CD14-positive monocyte (primary cell): ENCODE data around the gene TMTC1. TPM values are rescaled to one million over a fixed set of nuclear protein-coding genes. Genes with fewer than 3 reads are reported as not detected.

Experiments used
- DNase-seq, 3 donors: peaks; one replicate each; pipeline ENCODE4 v3.0.0-alpha.2; 2011 to 2022
- H2AFZ ChIP-seq: 2 replicates; pipeline ENCODE4 v1.6.0; 2012; ENCODE audit warnings: mild to moderate bottlenecking, low read depth, low read length, inconsistent platforms; ENCODE audit not compliant: insufficient read depth, poor library complexity, severe bottlenecking
- H3K27ac ChIP-seq, 2 donors: 1 replicate in 1 of 2; 2 replicates in 1 of 2; pipeline ENCODE4 v1.5.1; 2012 to 2013; ENCODE audit warnings: low read length in 2 of 2, control low read depth in 1 of 2, inconsistent platforms in 1 of 2, low read depth in 1 of 2, mild to moderate bottlenecking in 1 of 2
- H3K27me3 ChIP-seq, 2 donors: one replicate each; pipeline versions ENCODE4 v1.6.0 to v1.6.1; 2011 to 2013; ENCODE audit warnings: low read length in 2 of 2; ENCODE audit not compliant: control insufficient read depth in 2 of 2, insufficient read depth in 2 of 2
- H3K36me3 ChIP-seq, 2 donors: replicated peaks in 1 of 2; 1 replicate in 1 of 2; 2 replicates in 1 of 2; pipeline versions ENCODE4 v1.5.1 to v1.6.1; 2012 to 2013; ENCODE audit warnings: low read length in 2 of 2, control low read depth in 1 of 2, inconsistent platforms in 1 of 2, mild to moderate bottlenecking in 1 of 2; ENCODE audit not compliant: insufficient read depth in 2 of 2, control insufficient read depth in 1 of 2
- H3K4me1 ChIP-seq, 2 donors: 1 replicate in 1 of 2; 2 replicates in 1 of 2; pipeline versions ENCODE4 v1.5.1 to v1.6.1; 2012 to 2013; ENCODE audit warnings: low read length in 2 of 2, control low read depth in 1 of 2, inconsistent platforms in 1 of 2, mild to moderate bottlenecking in 1 of 2, moderate library complexity in 1 of 2; ENCODE audit not compliant: insufficient read depth in 2 of 2, control insufficient read depth in 1 of 2
- H3K4me2 ChIP-seq: replicated peaks from 2 replicates; pipeline ENCODE3; 2012; ENCODE audit warnings: low read length, moderate library complexity, mild to moderate bottlenecking; ENCODE audit not compliant: poor library complexity, severe bottlenecking; ENCODE audit errors: extremely low read depth
- H3K4me3 ChIP-seq, 3 experiments: fragments of 200-600 bp in 1 of 3; sonication (generic) in 1 of 3; replicated peaks in 1 of 3; 1 replicate in 2 of 3; 2 replicates in 1 of 3; pipeline ENCODE4 v1.5.1; 2011 to 2013; ENCODE audit warnings: low read length in 3 of 3, mild to moderate bottlenecking in 3 of 3, control low read depth in 2 of 3, low read depth in 2 of 3, inconsistent platforms in 1 of 3, moderate library complexity in 1 of 3
- H3K79me2 ChIP-seq: 2 replicates; pipeline ENCODE4 v1.6.0; 2012; ENCODE audit warnings: mild to moderate bottlenecking, control low read depth, inconsistent platforms, low read length, moderate library complexity; ENCODE audit not compliant: insufficient read depth
- H3K9ac ChIP-seq: 2 replicates; pipeline ENCODE4 v1.6.0; 2017; ENCODE audit warnings: low read length, mild to moderate bottlenecking; ENCODE audit not compliant: insufficient read depth, poor library complexity, severe bottlenecking
- H3K9me3 ChIP-seq, 2 donors: replicated peaks in 1 of 2; 1 replicate in 1 of 2; 2 replicates in 1 of 2; pipeline versions ENCODE4 v1.5.1 to v1.6.1; 2012 to 2013; ENCODE audit warnings: low read length in 2 of 2, control low read depth in 1 of 2; ENCODE audit not compliant: control insufficient read depth in 1 of 2, insufficient read depth in 1 of 2
- H4K20me1 ChIP-seq: 2 replicates; pipeline ENCODE4 v1.6.0; 2012; ENCODE audit warnings: mild to moderate bottlenecking, low read length, control low read depth, moderate library complexity; ENCODE audit not compliant: insufficient read depth
- H3K27ac Mint-ChIP-seq, 7 donors: one replicate each; pipeline ENCODE4 v1.8.0; 2020; ENCODE audit warnings: mild to moderate bottlenecking in 7 of 7, mixed read lengths in 7 of 7, moderate library complexity in 6 of 7, inconsistent platforms in 2 of 7
- H3K27me3 Mint-ChIP-seq, 3 donors: one replicate each; pipeline ENCODE4 v1.8.0; 2021 to 2022; ENCODE audit warnings: low read depth in 3 of 3, mild to moderate bottlenecking in 3 of 3, mixed read lengths in 3 of 3, moderate library complexity in 3 of 3, inconsistent platforms in 1 of 3
- H3K36me3 Mint-ChIP-seq, 2 donors: one replicate each; pipeline ENCODE4 v1.8.0; 2020; ENCODE audit warnings: mixed read lengths in 2 of 2, inconsistent platforms in 1 of 2, mild to moderate bottlenecking in 1 of 2
- H3K4me1 Mint-ChIP-seq: one replicate; pipeline ENCODE4 v1.8.0; 2020; ENCODE audit warnings: mild to moderate bottlenecking, mixed read lengths
- H3K4me3 Mint-ChIP-seq, 2 donors: one replicate each; pipeline ENCODE4 v1.8.0; 2020; ENCODE audit warnings: mild to moderate bottlenecking in 2 of 2, mixed read lengths in 2 of 2, moderate library complexity in 1 of 2
- H3K9me3 Mint-ChIP-seq, 7 donors: one replicate each; pipeline ENCODE4 v1.8.0; 2020 to 2022; ENCODE audit warnings: mixed read lengths in 7 of 7, mild to moderate bottlenecking in 6 of 7, moderate library complexity in 6 of 7, inconsistent platforms in 2 of 7
- CTCF ChIP-seq: fragments of 200-600 bp; IDR thresholded peaks from one replicate; pipeline ENCODE4 v1.8.0; 2022; ENCODE audit warnings: antibody characterized with exemption, mild to moderate bottlenecking
- WGBS: methylation state at CpG from one replicate; pipeline ENCODE4 v1.1.5; 2013; ENCODE audit warnings: missing lambda C conversion rate; ENCODE audit not compliant: insufficient coverage; 5-methylcytosine and 5-hydroxymethylcytosine counted together
- intact Hi-C, 2 donors: fragments of 100-400 bp; cut with micrococcal nuclease; formaldehyde crosslinking; loops; one replicate each; pipeline versions ENCODE4 v1.15.0 to v1.15.1; 2023
- polyA plus RNA-seq, 3 donors: library from polyadenylated mRNA; depleted of rRNA in 1 of 3; unstranded in 2 of 3; stranded (reverse) in 1 of 3; fragments of 300-500 nt in 2 of 3; fragments of >200 nt in 1 of 3; fragmentation: Illumina TruSeq in 2 of 3; gene quantifications; 1 replicate in 2 of 3; 2 replicates in 1 of 3; pipeline ENCODE4 v1.2.3, GENCODE V29; 2012 to 2021

Gene TMTC1
- polyA plus RNA-seq, 3 donors, result 0.57 to 5.6 (median 2.1) TPM

DNA sequence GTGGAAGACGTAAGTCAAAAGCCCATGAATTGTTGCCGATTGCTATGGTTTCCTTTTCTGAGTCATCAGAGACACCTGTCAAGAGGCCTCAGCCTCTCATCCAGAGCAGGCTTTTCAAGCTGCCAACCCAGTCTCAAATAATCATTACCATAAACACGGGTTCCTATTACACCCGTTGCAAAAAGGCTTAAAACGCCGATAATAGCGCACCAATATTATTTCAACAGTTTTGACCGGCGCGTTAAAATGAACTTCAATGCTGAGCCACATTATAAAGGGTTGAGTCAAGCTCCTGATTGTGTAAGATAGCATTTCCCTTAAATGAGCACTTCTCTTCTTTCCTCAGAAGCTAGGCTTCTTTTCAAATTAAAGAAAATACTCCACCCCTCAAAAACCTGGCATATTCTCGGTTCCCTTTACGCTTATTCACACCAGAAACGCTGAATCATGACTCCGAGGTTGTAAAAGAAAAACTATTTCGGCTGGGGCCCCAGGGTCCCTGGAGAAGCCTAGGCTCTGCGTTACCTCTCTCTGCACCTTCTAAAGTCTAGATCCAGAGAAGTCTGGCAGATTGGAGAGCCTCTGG is 1.4 kb downstream of the TMTC1 start:
- WGBS, result 0% methylated on average over 9 of the region's 16 CpGs
- no peaks in the 10 kb centered on the region for H3K36me3 ChIP-seq
- Mint-ChIP-seq H3K36me3 (peaks cover 2 to 9% of the 10 kb centered on the region in 2 donors), H3K4me3 (peak overlapping the region; percentile 87 to 95), H3K27ac (peak overlapping the region; percentile 24 to 95 (median 89)), H3K4me1 (peaks cover 35% of the 10 kb centered on the region), H3K27me3 (peaks cover 24 to 50% (median 34%) of the 10 kb centered on the region in 3 donors), H3K9me3 (peaks cover 0 to 28% (median 2%) of the 10 kb centered on the region in 7 donors)
- peak overlapping the region; percentile 65 for H3K9ac ChIP-seq
- peaks cover 0 to 17% of the 10 kb centered on the region in 2 donors for H3K9me3 ChIP-seq
- no peaks in the 10 kb centered on the region for H4K20me1 ChIP-seq
- H2AFZ ChIP-seq, result peak overlapping the region; percentile 82
- H3K4me1 ChIP-seq, result peaks cover 20 to 26% of the 10 kb centered on the region in 2 donors
- H3K4me2 ChIP-seq, result peak overlapping the region; percentile 80
- peak overlapping the region; percentile 64 to 92 for H3K27ac ChIP-seq
- no peaks in the 10 kb centered on the region for H3K79me2 ChIP-seq
- DNase-seq, result peak; percentile 48 to 88 (median 81)
- H3K4me3 ChIP-seq, result peak overlapping the region; percentile 61 to 86 (median 84)
- no peak for TF ChIP-seq CTCF
- intact Hi-C loops, result loop anchor here in 1 of 2 donors (10.0 kb wide), 1 partner anchor 98 kb away; no protein-coding TSS in a partner anchor
- H3K27me3 ChIP-seq, result peaks cover 25 to 32% of the 10 kb centered on the region in 2 donors

DNA sequence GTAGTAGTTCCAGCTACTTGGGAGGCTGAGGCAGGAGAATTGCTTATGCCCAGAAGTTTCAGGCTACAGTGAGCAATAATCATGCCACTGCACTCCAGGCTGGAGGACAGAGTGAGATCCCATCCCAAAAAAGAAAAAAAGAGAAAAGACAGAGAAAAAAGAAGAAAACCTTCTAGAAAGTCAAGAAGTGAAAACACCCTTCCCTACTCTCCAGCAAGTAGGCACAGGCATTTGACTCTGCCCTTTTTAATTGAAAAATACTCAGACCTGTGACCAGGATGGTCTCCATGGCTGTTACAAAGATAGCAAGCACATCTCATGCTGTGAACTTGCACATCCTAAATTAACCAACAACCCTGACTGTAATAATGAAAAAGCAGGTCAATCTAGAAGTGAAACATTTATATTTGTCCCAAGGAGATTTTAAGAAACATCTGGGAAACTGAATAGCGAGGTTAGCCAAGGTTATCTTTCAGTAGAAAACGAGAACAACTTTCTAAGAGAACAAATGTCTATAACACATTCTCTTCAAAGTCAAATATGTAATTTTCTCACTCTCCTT is 2.0 kb downstream of the TMTC1 start:
- no peaks in the 10 kb centered on the region for H4K20me1 ChIP-seq
- H3K4me1 ChIP-seq, result peaks cover 20 to 26% of the 10 kb centered on the region in 2 donors
- H3K9me3 ChIP-seq, result peaks cover under 1 to 17% of the 10 kb centered on the region in 2 donors
- peak overlapping the region; percentile 82 for H2AFZ ChIP-seq
- peaks cover under 1 to 29% (median 6%) of the 10 kb centered on the region in 7 donors for H3K9me3 Mint-ChIP-seq
- no peak overlapping the region for H3K9ac ChIP-seq
- peak overlapping the region; percentile 87 to 95 for H3K4me3 Mint-ChIP-seq
- H3K4me1 Mint-ChIP-seq, result peaks cover 35% of the 10 kb centered on the region
- no peak for DNase-seq
- H3K4me3 ChIP-seq, result peak overlapping the region; percentile 61 to 86 (median 84)
- H3K4me2 ChIP-seq, result peak overlapping the region; percentile 80
- intact Hi-C loops, result loop anchor here in 1 of 2 donors (10.0 kb wide), 1 partner anchor 97 kb away; no protein-coding TSS in a partner anchor
- TF ChIP-seq CTCF, result no peak
- peak overlapping the region; percentile 24 to 95 (median 89) for H3K27ac Mint-ChIP-seq
- peaks cover 22 to 26% of the 10 kb centered on the region in 2 donors for H3K27me3 ChIP-seq
- 43% methylated on average over 2 of the region's 2 CpGs for WGBS
- H3K79me2 ChIP-seq, result no peaks in the 10 kb centered on the region
- H3K36me3 Mint-ChIP-seq, result peaks cover 2 to 12% of the 10 kb centered on the region in 2 donors
- H3K36me3 ChIP-seq, result no peaks in the 10 kb centered on the region
- peak overlapping the region; percentile 64 to 92 for H3K27ac ChIP-seq
- H3K27me3 Mint-ChIP-seq, result peaks cover 19 to 46% (median 33%) of the 10 kb centered on the region in 3 donors
